Neural progenitor cell (in vitro differentiated cells): ENCODE data around the gene TBXA2R. TPM values are rescaled to one million over a fixed set of nuclear protein-coding genes. Genes with fewer than 3 reads are reported as not detected.

ENCODE experiments used
- DNase-seq: peaks from one replicate; pipeline ENCODE4 v3.0.0-alpha.2; 2016; ENCODE audit warnings: low spot score
- H2AFZ ChIP-seq: fragments of 200-600 bp; sonication (generic); replicated peaks from 2 replicates; pipeline ENCODE4 v1.6.1; 2016; ENCODE audit warnings: antibody characterized with exemption
- H3F3A ChIP-seq: fragments of 200-600 bp; sonication (generic); 2 replicates; pipeline ENCODE4 v1.6.1; 2016; ENCODE audit warnings: antibody characterized with exemption, low read depth
- H3K27ac ChIP-seq: fragments of 200-600 bp; sonication (generic); 2 replicates; pipeline ENCODE4 v1.5.1; 2016; ENCODE audit warnings: mild to moderate bottlenecking
- H3K27me3 ChIP-seq: fragments of 200-600 bp; sonication (generic); 2 replicates; pipeline ENCODE4 v1.6.1; 2016; ENCODE audit warnings: mild to moderate bottlenecking, moderate library complexity
- H3K36me3 ChIP-seq: fragments of 200-600 bp; sonication (generic); 2 replicates; pipeline ENCODE4 v1.5.1; 2016
- H3K4me1 ChIP-seq: fragments of 200-600 bp; sonication (generic); 2 replicates; pipeline ENCODE4 v1.6.1; 2016; ENCODE audit warnings: mixed run types
- H3K4me2 ChIP-seq: fragments of 200-600 bp; sonication (generic); 2 replicates; pipeline ENCODE4 v1.6.1; 2016
- H3K4me3 ChIP-seq: fragments of 200-600 bp; sonication (generic); 2 replicates; pipeline ENCODE4 v1.5.1; 2016
- H3K79me2 ChIP-seq: fragments of 200-600 bp; sonication (generic); 2 replicates; pipeline ENCODE4 v1.6.1; 2016; ENCODE audit warnings: low read depth
- H3K9ac ChIP-seq: fragments of 200-600 bp; sonication (generic); 2 replicates; pipeline ENCODE4 v1.6.1; 2016
- H3K9me3 ChIP-seq: fragments of 200-600 bp; sonication (generic); 2 replicates; pipeline ENCODE4 v1.5.1; 2016; ENCODE audit warnings: low read depth
- H4K20me1 ChIP-seq: fragments of 200-600 bp; sonication (generic); 2 replicates; pipeline ENCODE4 v1.6.1; 2016; ENCODE audit warnings: low read depth
- H3K27ac Mint-ChIP-seq: 3 replicates; pipeline ENCODE4 v1.8.0; 2021; ENCODE audit warnings: mixed read lengths
- H3K27me3 Mint-ChIP-seq: 2 replicates; pipeline ENCODE4 v1.8.0; 2022; ENCODE audit warnings: low read depth, mild to moderate bottlenecking, inconsistent platforms, moderate library complexity, mixed read lengths; ENCODE audit not compliant: insufficient read depth
- H3K36me3 Mint-ChIP-seq: 3 replicates; pipeline ENCODE4 v1.8.0; 2021; ENCODE audit warnings: mixed read lengths
- H3K4me1 Mint-ChIP-seq: 3 replicates; pipeline ENCODE4 v1.8.0; 2021; ENCODE audit warnings: mixed read lengths
- H3K4me3 Mint-ChIP-seq: 3 replicates; pipeline ENCODE4 v1.8.0; 2021; ENCODE audit warnings: mild to moderate bottlenecking, moderate library complexity, mixed read lengths
- H3K9me3 Mint-ChIP-seq: 3 replicates; pipeline ENCODE4 v1.8.0; 2020; ENCODE audit warnings: mixed read lengths
- EZH2 ChIP-seq: fragments of 200-600 bp; sonication (generic); IDR thresholded peaks from 2 replicates; pipeline ENCODE4 v1.6.1; 2017; ENCODE audit warnings: antibody characterized with exemption, mild to moderate bottlenecking, moderate library complexity
- EZH2phosphoT487 ChIP-seq: fragments of 200-600 bp; sonication (generic); IDR thresholded peaks from 2 replicates; pipeline ENCODE4 v1.6.1; 2017; ENCODE audit warnings: antibody characterized with exemption
- total RNA-seq: library from RNA; depleted of rRNA; stranded (reverse); fragments of >200 nt; gene quantifications from 2 replicates; pipeline ENCODE4 v1.2.3, GENCODE V29; 2015; ENCODE audit warnings: low replicate concordance
- TF ChIP-seq, protein P1 (sequence below): fragments of 200-600 bp; sonication (generic); IDR thresholded peaks from 2 replicates; pipeline ENCODE4 v1.5.1; 2017; ENCODE audit warnings: antibody characterized with exemption, mild to moderate bottlenecking

The TBXA2R gene
- total RNA-seq, 1 donor from 2014 or later: not detected

- H3K4me2 ChIP-seq: no peak overlapping the region
- Mint-ChIP-seq H3K9me3 (no peaks in the 10 kb centered on the region), H3K36me3 (peaks cover 2% of the 10 kb centered on the region), H3K4me3 (no peak overlapping the region), H3K27ac (no peak overlapping the region), H3K4me1 (no peaks in the 10 kb centered on the region), H3K27me3 (no peaks in the 10 kb centered on the region)
- no peaks in the 10 kb centered on the region for H3K9me3 ChIP-seq
- TF ChIP-seq EZH2 (no peak), EZH2phosphoT487 (no peak)
- TF ChIP-seq, protein P1, sequence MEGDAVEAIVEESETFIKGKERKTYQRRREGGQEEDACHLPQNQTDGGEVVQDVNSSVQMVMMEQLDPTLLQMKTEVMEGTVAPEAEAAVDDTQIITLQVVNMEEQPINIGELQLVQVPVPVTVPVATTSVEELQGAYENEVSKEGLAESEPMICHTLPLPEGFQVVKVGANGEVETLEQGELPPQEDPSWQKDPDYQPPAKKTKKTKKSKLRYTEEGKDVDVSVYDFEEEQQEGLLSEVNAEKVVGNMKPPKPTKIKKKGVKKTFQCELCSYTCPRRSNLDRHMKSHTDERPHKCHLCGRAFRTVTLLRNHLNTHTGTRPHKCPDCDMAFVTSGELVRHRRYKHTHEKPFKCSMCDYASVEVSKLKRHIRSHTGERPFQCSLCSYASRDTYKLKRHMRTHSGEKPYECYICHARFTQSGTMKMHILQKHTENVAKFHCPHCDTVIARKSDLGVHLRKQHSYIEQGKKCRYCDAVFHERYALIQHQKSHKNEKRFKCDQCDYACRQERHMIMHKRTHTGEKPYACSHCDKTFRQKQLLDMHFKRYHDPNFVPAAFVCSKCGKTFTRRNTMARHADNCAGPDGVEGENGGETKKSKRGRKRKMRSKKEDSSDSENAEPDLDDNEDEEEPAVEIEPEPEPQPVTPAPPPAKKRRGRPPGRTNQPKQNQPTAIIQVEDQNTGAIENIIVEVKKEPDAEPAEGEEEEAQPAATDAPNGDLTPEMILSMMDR: peak; percentile 82
- peaks cover 7% of the 10 kb centered on the region for H4K20me1 ChIP-seq
- no peak overlapping the region for H3K27ac ChIP-seq
- no peaks in the 10 kb centered on the region for H3K27me3 ChIP-seq
- no peak overlapping the region for H3K4me3 ChIP-seq
- peaks cover 3% of the 10 kb centered on the region for H3F3A ChIP-seq
- H3K79me2 ChIP-seq: no peaks in the 10 kb centered on the region
- peak; percentile 78 for DNase-seq
- H2AFZ ChIP-seq: no peak overlapping the region
- H3K9ac ChIP-seq: no peak overlapping the region
- no peaks in the 10 kb centered on the region for H3K36me3 ChIP-seq
- H3K4me1 ChIP-seq: no peaks in the 10 kb centered on the region
Measured at GRCh38 chr19:3618144-3618810, 11.6 kb upstream of the TBXA2R start.

GRCh38 chr19:3617463-3617862 is 10.8 kb upstream of the TBXA2R start:
- Histone ChIP-seq H3K27me3 (no peaks in the 10 kb centered on the region), H3K9ac (no peak overlapping the region), H3K4me1 (no peaks in the 10 kb centered on the region), H3K9me3 (no peaks in the 10 kb centered on the region), H3K36me3 (no peaks in the 10 kb centered on the region), H2AFZ (no peak overlapping the region), H3K79me2 (no peaks in the 10 kb centered on the region), H3K27ac (no peak overlapping the region), H4K20me1 (peaks cover 7% of the 10 kb centered on the region), H3K4me2 (no peak overlapping the region), H3K4me3 (no peak overlapping the region), H3F3A (peaks cover 3% of the 10 kb centered on the region)
- no peak for TF ChIP-seq EZH2
- TF ChIP-seq, protein P1: no peak
- no peak for TF ChIP-seq EZH2phosphoT487
- H3K4me3 Mint-ChIP-seq: no peak overlapping the region
- H3K27me3 Mint-ChIP-seq: no peaks in the 10 kb centered on the region
- no peak overlapping the region for H3K27ac Mint-ChIP-seq
- no peaks in the 10 kb centered on the region for H3K4me1 Mint-ChIP-seq
- H3K36me3 Mint-ChIP-seq: no peaks in the 10 kb centered on the region
- H3K9me3 Mint-ChIP-seq: no peaks in the 10 kb centered on the region
- DNase-seq: peak; percentile 20

DNA sequence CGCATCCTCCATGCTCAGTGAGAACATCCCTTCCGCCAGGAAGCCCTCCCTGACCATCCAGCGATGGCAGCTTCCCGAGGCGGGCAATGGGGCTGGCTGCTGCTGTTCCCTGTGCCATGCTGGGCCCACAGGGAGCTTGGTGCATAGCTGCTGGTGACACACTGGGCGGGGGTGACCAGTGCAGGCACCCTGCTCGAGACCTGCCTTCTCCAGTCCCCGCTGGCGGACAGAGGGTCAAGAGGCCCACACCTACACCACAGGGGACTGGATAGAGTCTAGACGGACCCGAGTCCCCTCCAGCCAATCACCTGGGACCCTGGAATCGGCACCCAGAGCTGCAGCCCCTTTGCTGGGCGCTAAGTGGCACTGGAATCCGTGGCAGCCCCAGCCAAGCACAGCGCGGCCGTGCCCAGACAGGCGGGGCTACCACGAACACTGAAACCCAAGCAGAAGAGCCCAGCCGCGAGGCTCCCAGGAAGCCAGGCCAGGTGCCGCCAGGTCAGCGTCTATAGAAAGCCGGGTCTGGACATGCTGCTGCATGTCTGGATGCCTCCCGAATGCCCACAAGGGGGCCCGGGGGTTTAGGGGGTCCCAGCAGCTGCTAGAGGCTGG is 9.0 kb upstream of the TBXA2R start:
- peaks cover 7% of the 10 kb centered on the region for H4K20me1 ChIP-seq
- H3K4me2 ChIP-seq: no peak overlapping the region
- Mint-ChIP-seq H3K27ac (no peak overlapping the region), H3K27me3 (no peaks in the 10 kb centered on the region), H3K4me3 (no peak overlapping the region), H3K4me1 (no peaks in the 10 kb centered on the region), H3K9me3 (no peaks in the 10 kb centered on the region), H3K36me3 (no peaks in the 10 kb centered on the region)
- peaks cover 3% of the 10 kb centered on the region for H3F3A ChIP-seq
- H3K9me3 ChIP-seq: no peaks in the 10 kb centered on the region
- H2AFZ ChIP-seq: no peak overlapping the region
- no peaks in the 10 kb centered on the region for H3K79me2 ChIP-seq
- H3K36me3 ChIP-seq: no peaks in the 10 kb centered on the region
- H3K4me3 ChIP-seq: no peak overlapping the region
- H3K9ac ChIP-seq: no peak overlapping the region
- no peaks in the 10 kb centered on the region for H3K27me3 ChIP-seq
- TF ChIP-seq EZH2 (no peak), EZH2phosphoT487 (no peak)
- TF ChIP-seq, protein P1: no peak
- H3K4me1 ChIP-seq: no peaks in the 10 kb centered on the region
- H3K27ac ChIP-seq: no peak overlapping the region
- DNase-seq: no peak
